ENCODE data around the gene SEC24A.
"Not testable (repeated sequence)": the region's sequence is repeated elsewhere in the genome, so short reads cannot be mapped to it uniquely, and the experiment has no call there.

Gene SEC24A

DNA sequence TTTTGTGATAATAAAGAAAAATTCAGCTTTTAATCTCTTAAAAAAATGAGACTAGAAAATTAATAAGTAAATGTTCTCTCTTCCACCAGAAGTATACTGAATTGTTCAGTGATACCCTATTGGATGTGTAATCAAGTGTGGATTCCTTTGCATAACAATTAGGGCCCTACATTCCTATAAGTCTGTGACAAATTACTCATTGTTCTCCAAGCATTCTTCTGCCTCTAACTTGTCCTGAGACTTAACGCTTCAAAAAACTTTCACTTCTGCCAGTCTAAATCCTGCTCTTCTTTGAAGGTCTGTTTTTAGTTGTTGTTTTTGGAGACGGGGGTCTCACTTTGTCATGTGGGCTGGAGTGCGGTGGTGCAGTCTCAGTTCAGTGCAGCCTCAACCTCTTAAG, 100.8 kb downstream of the SEC24A start:
- DNase-seq (ENCODE audit: low spot score): no peak

DNA sequence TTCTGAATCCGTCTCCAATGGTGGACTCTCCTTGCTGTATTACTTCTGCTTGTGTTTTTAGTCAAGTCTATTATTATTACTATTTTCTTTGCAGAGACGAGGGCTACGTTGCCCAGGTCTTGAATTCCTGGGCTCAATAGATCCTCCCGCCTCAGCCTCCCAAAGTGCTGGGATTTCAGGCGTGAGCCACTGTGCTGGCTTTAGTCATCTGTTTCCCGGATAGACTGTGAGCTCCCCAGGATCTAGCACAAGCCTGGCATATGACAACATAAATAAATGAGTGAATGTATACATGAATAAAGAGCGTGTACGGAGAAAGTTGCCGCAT, 109.6 kb downstream of the SEC24A start:
- no peak for DNase-seq (ENCODE audit: low spot score)

DNA sequence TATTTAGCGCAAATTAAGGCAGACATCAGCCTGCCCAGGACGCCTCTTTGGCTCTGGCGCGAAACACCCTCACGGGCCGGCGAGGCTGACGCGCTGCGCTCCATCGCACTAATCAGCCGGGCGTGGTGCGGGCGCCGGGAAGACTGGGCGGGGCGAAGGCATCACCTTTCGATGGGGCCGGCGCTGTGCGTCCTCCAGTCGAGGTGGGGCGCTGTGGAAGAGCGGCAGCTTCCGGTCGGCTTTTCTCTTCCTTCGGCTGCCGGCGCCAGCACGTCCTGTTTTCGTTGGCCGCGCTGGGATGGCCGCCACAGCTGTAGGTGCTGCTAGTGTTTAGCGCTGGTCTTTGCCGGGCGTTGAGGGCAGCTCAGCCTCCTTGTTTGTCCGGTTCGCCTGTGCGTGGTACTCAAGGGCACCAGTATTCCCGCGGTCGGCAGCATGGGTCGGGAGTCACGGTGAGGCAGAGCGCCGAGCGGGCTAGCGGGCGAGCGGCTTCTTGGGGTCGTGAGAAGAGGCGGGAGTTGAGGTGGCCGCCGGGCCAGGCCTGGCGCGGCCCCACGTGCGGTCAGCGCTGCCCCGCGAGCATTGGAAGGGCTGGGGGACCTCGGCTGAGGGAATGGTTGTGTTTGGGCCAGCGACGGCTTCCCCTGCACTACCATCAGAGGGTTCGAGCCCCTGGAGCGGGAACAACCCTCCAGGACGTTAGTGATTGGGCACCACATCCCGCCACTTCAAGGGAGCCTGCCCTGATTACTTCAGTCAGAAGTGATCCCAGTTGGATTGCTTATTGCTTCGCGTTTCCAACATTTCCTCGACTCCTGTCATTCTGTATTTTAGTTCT, 110.1 kb downstream of the SEC24A start, which contains the start of gene DDX46:
Gene DDX46 (plus strand): TSS at position 276 of the 838 bp plus-strand sequence. CDS start 160 bp downstream, at position 436.
- peak; percentile 92 for DNase-seq (ENCODE audit: low spot score)

DNA sequence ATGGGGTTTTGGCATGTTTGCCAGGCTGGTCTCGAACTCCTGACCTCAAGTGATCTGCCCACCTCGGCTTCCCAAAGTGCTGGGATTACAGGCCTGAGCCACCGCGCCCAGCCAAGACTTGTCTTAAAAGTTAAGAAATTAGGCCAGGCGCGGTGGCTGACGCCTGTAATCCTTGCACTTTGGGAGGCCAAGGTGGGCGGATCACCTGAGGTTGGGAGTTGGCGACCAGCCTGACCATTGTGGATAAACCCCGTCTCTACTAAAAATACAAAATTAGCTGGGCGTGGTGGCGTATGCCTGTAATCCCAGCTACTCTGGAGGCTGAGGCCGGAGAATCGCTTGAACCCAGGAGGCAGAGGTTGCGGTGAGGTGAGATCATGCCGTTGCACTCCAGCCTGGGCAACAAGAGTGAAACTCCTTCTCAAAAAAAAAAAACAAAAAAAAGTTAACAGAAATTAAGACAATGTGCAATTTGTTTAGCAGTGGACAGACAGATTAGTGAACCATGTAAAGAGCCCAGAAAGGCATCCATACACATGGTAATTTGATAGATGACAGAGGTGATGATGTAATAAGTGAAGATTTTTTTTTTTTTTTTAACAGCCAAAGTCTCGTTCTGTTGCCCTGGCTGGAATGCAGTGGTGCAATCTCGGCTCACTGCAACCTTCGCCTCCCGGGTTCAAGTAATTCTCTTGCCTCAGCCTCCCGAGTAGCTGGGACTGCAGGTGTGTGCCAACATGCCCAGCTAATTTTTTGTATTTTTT, 119.1 kb downstream of the SEC24A start:
- DNase-seq (ENCODE audit: low spot score): not testable (repeated sequence)

DNA sequence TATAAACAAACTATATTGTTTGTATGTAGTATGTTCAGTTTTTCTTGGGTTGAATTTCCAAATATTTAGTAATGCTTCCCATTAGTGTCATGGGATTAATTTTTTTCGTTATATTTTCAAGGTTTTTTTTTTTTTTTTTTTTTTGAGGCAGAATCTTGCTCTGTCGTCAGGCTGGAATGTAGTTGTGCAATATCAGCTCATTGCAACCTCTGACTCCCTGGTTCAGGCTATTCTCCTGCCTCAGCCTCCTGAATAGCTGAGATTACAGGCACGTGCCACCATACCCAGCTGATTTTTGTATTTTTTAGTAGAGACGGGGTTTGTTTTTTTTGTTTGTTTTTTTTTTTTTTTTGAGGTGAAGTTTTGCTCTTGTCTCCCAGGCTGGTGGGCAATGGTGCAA, 120.6 kb downstream of the SEC24A start:
- no peak for DNase-seq (ENCODE audit: low spot score)

DNA sequence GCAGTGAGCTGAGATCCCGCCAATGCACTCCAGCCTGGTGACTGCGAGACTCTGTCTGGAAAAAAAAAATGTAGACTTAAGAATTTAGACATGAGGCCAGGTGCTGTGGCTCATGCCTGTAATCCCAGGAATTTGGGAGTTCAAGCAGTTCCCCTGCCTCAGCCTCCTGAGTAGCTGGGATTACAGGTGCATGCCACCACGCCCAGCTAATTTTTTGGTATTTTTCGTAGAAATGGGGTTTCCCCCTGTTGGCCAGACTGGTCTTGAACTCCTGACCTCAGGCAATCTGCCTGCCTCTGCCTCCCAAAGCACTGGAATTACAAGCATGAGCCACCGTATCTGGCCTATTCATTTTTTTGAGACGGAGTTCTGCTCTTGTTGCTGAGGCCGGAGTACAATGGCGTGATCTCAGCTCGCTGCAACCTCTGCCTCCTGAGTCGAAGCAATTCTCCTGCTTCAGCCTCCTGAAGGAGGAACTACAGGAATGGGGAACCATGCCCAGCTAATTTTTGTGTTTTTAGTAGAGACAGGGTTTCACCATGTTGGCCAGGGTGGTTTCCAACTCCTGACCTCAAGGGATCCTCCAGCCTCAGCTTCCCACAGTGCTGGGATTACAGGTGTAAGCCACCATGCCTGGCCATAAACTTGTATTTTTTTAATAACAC, 124.0 kb downstream of the SEC24A start:
- no peak for DNase-seq (ENCODE audit: low spot score)

DNA sequence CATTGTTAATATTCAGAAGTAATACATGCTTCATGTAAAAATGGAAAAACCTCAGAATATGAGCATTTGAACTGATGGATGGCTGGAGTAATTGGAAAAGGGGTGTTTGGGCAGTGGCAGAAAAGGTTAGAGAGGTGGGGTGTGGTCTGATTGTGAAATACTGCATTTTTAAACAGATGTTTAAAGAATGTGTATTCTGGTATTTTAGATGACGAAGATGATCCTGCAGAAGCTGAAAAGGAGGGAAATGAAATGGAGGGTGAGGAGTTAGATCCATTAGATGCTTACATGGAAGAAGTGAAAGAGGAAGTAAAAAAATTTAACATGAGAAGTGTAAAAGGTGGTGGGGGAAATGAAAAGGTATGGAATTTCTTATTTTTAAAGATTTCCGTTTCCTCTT, 128.8 kb downstream of the SEC24A start:
- DNase-seq (ENCODE audit: low spot score): no peak
